ENCODE measurements around the gene SEC11C. TPM values are rescaled to one million over a fixed set of nuclear protein-coding genes. Genes with fewer than 3 reads are reported as not detected.
A peak's percentile ranks its signal among the peaks of the same experiment; 100 is the strongest.

The SEC11C gene
- 10 to 100 TPM; 20.5 to 26.4 (median 22.2) TPM for total RNA-seq

GRCh38 chr18:59139615-59140301 is at the start of gene SEC11C:
SEC11C (plus strand) TSS chr18:59139884; CDS start chr18:59139949, 65 bp downstream.
- peak within 1 kb of the TSS; percentile 77 to 83 (median 78) for H3K27ac ChIP-seq (replicated peaks in 1 of 4)
- H3K27me3 ChIP-seq, result peaks cover 0 to 6% (median 0%) of the 10 kb centered on the region in 4 donors
- H3K36me3 ChIP-seq, result no peaks in the 10 kb centered on the region
- peak; percentile 71 to 84 for TF ChIP-seq POLR2AphosphoS5 (IDR thresholded peaks at IDR 0.05)
- TF ChIP-seq CTCF (IDR thresholded peaks at IDR 0.05), result no peak
- no peaks in the 10 kb centered on the region for H3K9me3 ChIP-seq
- peaks cover 8 to 20% (median 14%) of the 10 kb centered on the region in 4 donors for H3K4me1 ChIP-seq
- intact Hi-C loops (cut with DNase I), result loop anchor here (5.0 to 10.0 kb wide), 2 partner anchors 277 to 465 kb away; partner anchors contain the start of genes MALT1 and ZNF532
- peak within 1 kb of the TSS; percentile 67 to 91 (median 74) for H3K4me3 ChIP-seq
- DNase-seq (ENCODE audit: extremely low spot score), result peak; percentile 99
- under 1% methylated on average over 21 of the region's 55 CpGs for WGBS

DNA sequence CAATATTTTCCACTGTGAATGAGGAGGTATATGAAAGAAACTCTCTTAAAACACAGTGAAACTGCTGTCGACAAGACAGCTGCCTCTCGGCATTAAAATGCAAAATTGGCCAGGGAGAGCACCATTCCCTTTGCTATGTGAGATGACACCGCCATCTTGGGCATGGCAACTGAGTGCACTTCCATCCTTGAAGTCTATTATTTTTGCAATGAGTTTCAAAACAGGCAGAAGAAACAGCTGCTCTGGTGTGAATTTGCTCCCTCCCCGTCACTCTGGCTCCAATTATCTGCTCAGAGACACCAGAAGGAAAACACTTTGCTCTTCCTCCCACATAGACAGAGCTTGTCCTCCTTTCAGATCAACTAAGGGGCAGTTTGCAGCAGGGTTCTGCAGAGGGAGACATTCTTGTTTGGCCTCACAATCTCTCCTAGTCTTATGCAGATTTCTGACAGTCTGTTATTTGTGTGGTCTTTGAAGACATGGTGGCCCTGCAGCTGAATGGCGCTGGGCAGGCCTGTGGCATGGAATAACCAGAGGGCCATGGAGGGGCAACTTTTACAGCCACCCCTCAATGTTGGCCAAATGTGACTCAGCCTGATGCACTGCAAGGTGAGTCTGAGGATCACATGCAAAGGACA is 48.6 kb upstream of the SEC11C start:
- no peaks in the 10 kb centered on the region for H3K36me3 ChIP-seq
- WGBS, result 78% methylated on average over 5 of the region's 5 CpGs
- H3K9me3 ChIP-seq, result no peaks in the 10 kb centered on the region
- DNase-seq (ENCODE audit: extremely low spot score), result no peak
- TF ChIP-seq POLR2AphosphoS5 (IDR thresholded peaks at IDR 0.05) (no peak), EP300 (IDR thresholded peaks at IDR 0.05) (no peak), POLR2A (IDR thresholded peaks at IDR 0.05; ENCODE audit: low read depth) (no peak), CTCF (IDR thresholded peaks at IDR 0.05) (no peak)
- intact Hi-C loops (cut with DNase I), result no loop called here
- no peaks in the 10 kb centered on the region for H3K4me1 ChIP-seq
- no peak overlapping the region for H3K27ac ChIP-seq (replicated peaks in 1 of 4)
- no peak overlapping the region for H3K4me3 ChIP-seq
- no peaks in the 10 kb centered on the region for H3K27me3 ChIP-seq

DNA sequence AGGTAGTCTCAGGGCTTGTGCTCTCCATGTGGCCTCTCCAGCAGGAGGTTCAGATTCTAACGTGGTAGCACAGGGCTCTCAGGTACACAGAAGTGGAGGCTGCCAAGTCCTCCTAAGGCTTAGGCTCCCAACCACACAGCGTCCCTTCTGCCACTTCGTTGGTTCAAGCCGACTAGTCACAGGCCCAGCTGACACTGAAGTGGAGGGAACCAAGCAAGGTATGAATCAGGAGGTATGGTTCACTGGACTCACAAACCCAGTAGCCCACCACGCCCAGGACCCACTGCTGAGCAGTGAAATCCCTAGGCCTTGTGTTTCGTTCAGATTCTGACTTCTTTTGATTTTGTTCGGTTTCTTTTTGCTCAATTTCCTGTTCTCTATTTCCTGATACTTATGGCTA is 46.0 kb upstream of the SEC11C start:
- Histone ChIP-seq H3K27ac (replicated peaks in 1 of 4) (no peak overlapping the region), H3K9me3 (no peaks in the 10 kb centered on the region), H3K4me1 (no peaks in the 10 kb centered on the region), H3K36me3 (no peaks in the 10 kb centered on the region), H3K27me3 (no peaks in the 10 kb centered on the region), H3K4me3 (no peak overlapping the region)
- no peak for DNase-seq (ENCODE audit: extremely low spot score)
- WGBS, result 83% methylated on average over 7 of the region's 7 CpGs
- intact Hi-C loops (cut with DNase I), result no loop called here
- TF ChIP-seq CTCF (IDR thresholded peaks at IDR 0.05) (no peak), POLR2AphosphoS5 (IDR thresholded peaks at IDR 0.05) (no peak), EP300 (IDR thresholded peaks at IDR 0.05) (no peak), POLR2A (IDR thresholded peaks at IDR 0.05; ENCODE audit: low read depth) (no peak)

GRCh38 chr18:59094569-59094968 is 45.1 kb upstream of the SEC11C start:
- Histone ChIP-seq H3K36me3 (no peaks in the 10 kb centered on the region), H3K27me3 (no peaks in the 10 kb centered on the region), H3K27ac (replicated peaks in 1 of 4) (no peak overlapping the region), H3K9me3 (no peaks in the 10 kb centered on the region), H3K4me1 (no peaks in the 10 kb centered on the region), H3K4me3 (no peak overlapping the region)
- TF ChIP-seq POLR2AphosphoS5 (IDR thresholded peaks at IDR 0.05) (no peak), EP300 (IDR thresholded peaks at IDR 0.05) (no peak), CTCF (IDR thresholded peaks at IDR 0.05) (no peak), POLR2A (IDR thresholded peaks at IDR 0.05; ENCODE audit: low read depth) (no peak)
- intact Hi-C loops (cut with DNase I), result no loop called here
- WGBS, result 93% methylated on average over 5 of the region's 5 CpGs
- no peak for DNase-seq (ENCODE audit: extremely low spot score)
